ENCODE data around the gene KMO.

DNA sequence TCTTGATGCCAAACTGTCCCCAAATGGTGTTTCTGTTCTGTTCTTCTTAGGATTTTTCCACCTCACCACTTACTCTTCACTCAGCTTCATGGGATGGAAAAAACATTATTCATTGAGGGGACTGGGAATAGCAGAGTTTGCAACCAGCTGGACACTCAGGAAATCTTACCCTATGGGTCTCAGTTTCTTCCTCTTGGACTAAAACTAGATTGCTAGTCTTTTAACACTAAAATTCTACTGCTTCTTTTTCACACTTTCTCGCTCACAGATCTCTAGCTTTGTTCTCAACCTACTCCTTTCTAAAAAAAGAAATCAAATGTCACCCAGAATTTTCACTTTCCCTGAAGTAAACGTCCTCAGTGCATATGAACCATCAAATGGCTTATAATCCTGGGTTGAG is 4.8 kb downstream of the KMO start:
- TF ChIP-seq, protein P1, sequence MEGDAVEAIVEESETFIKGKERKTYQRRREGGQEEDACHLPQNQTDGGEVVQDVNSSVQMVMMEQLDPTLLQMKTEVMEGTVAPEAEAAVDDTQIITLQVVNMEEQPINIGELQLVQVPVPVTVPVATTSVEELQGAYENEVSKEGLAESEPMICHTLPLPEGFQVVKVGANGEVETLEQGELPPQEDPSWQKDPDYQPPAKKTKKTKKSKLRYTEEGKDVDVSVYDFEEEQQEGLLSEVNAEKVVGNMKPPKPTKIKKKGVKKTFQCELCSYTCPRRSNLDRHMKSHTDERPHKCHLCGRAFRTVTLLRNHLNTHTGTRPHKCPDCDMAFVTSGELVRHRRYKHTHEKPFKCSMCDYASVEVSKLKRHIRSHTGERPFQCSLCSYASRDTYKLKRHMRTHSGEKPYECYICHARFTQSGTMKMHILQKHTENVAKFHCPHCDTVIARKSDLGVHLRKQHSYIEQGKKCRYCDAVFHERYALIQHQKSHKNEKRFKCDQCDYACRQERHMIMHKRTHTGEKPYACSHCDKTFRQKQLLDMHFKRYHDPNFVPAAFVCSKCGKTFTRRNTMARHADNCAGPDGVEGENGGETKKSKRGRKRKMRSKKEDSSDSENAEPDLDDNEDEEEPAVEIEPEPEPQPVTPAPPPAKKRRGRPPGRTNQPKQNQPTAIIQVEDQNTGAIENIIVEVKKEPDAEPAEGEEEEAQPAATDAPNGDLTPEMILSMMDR (IDR thresholded peaks at IDR 0.05; ENCODE audit: extremely low read depth in 1 of 2, insufficient read depth in 1 of 2, low read depth in 1 of 2, low read length in 2 of 2), result no peak
- TF ChIP-seq POLR2A (IDR thresholded peaks at IDR 0.05; ENCODE audit: low read depth, low read length) (no peak), EZH2 (IDR thresholded peaks at IDR 0.05; ENCODE audit: borderline replicate concordance, low read depth, low read length, severe bottlenecking) (no peak), POLR2AphosphoS5 (IDR thresholded peaks at IDR 0.05; ENCODE audit: insufficient read depth, low read depth, low read length) (no peak), FOS (IDR thresholded peaks at IDR 0.05; ENCODE audit: borderline replicate concordance, insufficient read depth, low read length) (no peak)
- TF ChIP-seq, protein P2, sequence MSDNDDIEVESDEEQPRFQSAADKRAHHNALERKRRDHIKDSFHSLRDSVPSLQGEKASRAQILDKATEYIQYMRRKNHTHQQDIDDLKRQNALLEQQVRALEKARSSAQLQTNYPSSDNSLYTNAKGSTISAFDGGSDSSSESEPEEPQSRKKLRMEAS (IDR thresholded peaks at IDR 0.05; ENCODE audit: insufficient read depth, insufficient read length), result no peak

Measured in endothelial cell of umbilical vein (primary cell).